Nephron progenitor cell (in vitro differentiated cells): ENCODE measurements around the gene PDE4C.
A peak's percentile ranks its signal among the peaks of the same experiment; 100 is the strongest.
"Not testable (repeated sequence)": the region's sequence is repeated elsewhere in the genome, so short reads cannot be mapped to it uniquely, and the experiment has no call there.

Experiments
- DNase-seq: peaks from one replicate; pipeline ENCODE4 v3.0.0; 2021
- H3K27ac Mint-ChIP-seq: 2 replicates; pipeline ENCODE4 v1.8.0; 2021; ENCODE audit warnings: mild to moderate bottlenecking, moderate library complexity, mixed read lengths
- H3K27me3 Mint-ChIP-seq: 2 replicates; pipeline ENCODE4 v1.8.0; 2021; ENCODE audit warnings: mild to moderate bottlenecking, low read depth, mixed read lengths; ENCODE audit not compliant: poor library complexity
- H3K36me3 Mint-ChIP-seq: 2 replicates; pipeline ENCODE4 v1.8.0; 2021; ENCODE audit warnings: low read depth, mixed read lengths
- H3K4me1 Mint-ChIP-seq: 2 replicates; pipeline ENCODE4 v1.8.0; 2021; ENCODE audit warnings: mixed read lengths
- H3K4me3 Mint-ChIP-seq: 2 replicates; pipeline ENCODE4 v1.8.0; 2021; ENCODE audit warnings: mild to moderate bottlenecking, moderate library complexity, mixed read lengths
- H3K9me3 Mint-ChIP-seq: 2 replicates; pipeline ENCODE4 v1.8.0; 2021; ENCODE audit warnings: mild to moderate bottlenecking, moderate library complexity, mixed read lengths
- CTCF ChIP-seq: fragments of 200-600 bp; sonication (generic); IDR thresholded peaks from 2 replicates; pipeline ENCODE4 v1.5.0; 2021; ENCODE audit warnings: antibody characterized with exemption

PDE4C gene

GRCh38 chr19:18218159-18218558, 8.1 kb downstream of the PDE4C start:
- Mint-ChIP-seq H3K9me3 (no peaks in the 10 kb centered on the region), H3K27me3 (peaks cover 65% of the 10 kb centered on the region), H3K4me3 (no peak overlapping the region), H3K27ac (no peak overlapping the region), H3K4me1 (peaks cover 21% of the 10 kb centered on the region), H3K36me3 (no peaks in the 10 kb centered on the region)
- no peak for TF ChIP-seq CTCF
- DNase-seq, result no peak

- H3K9me3 Mint-ChIP-seq, result no peaks in the 10 kb centered on the region
- TF ChIP-seq CTCF, result no peak
- H3K27me3 Mint-ChIP-seq, result peaks cover 56% of the 10 kb centered on the region
- no peak for DNase-seq
- peaks cover 14% of the 10 kb centered on the region for H3K4me1 Mint-ChIP-seq
- H3K4me3 Mint-ChIP-seq, result no peak overlapping the region
- H3K36me3 Mint-ChIP-seq, result no peaks in the 10 kb centered on the region
- H3K27ac Mint-ChIP-seq, result no peak overlapping the region
These were observed 9.4 kb downstream of the PDE4C start for GRCh38 chr19:18216789-18217188.

- no peak for TF ChIP-seq CTCF
- H3K4me1 Mint-ChIP-seq, result peaks cover 16% of the 10 kb centered on the region
- peaks cover 48% of the 10 kb centered on the region for H3K27me3 Mint-ChIP-seq
- no peak overlapping the region for H3K27ac Mint-ChIP-seq
- no peaks in the 10 kb centered on the region for H3K36me3 Mint-ChIP-seq
- DNase-seq, result no peak
- no peak overlapping the region for H3K4me3 Mint-ChIP-seq
- H3K9me3 Mint-ChIP-seq, result no peaks in the 10 kb centered on the region
These were observed 11.3 kb downstream of the PDE4C start for GRCh38 chr19:18214779-18215433.

GRCh38 chr19:18211683-18212082, 14.6 kb downstream of the PDE4C start:
- TF ChIP-seq CTCF, result no peak
- no peaks in the 10 kb centered on the region for H3K9me3 Mint-ChIP-seq

GRCh38 chr19:18209912-18210311, 16.3 kb downstream of the PDE4C start:
- H3K4me3 Mint-ChIP-seq, H3K9me3 Mint-ChIP-seq, DNase-seq, H3K36me3 Mint-ChIP-seq, H3K27ac Mint-ChIP-seq: not testable (repeated sequence)
- Mint-ChIP-seq H3K27me3 (peaks cover 42% of the 10 kb centered on the region), H3K4me1 (peaks cover 29% of the 10 kb centered on the region)

More at GRCh38 chr19:18211683-18212082, 14.6 kb downstream of the PDE4C start:
- Mint-ChIP-seq H3K27me3 (peaks cover 39% of the 10 kb centered on the region), H3K36me3 (no peaks in the 10 kb centered on the region), H3K4me3 (no peak overlapping the region), H3K27ac (no peak overlapping the region), H3K4me1 (peaks cover 22% of the 10 kb centered on the region)
- no peak for DNase-seq

GRCh38 chr19:18208098-18208951, 17.9 kb downstream of the PDE4C start:
- Mint-ChIP-seq H3K4me3 (no peak overlapping the region), H3K27me3 (peaks cover 39% of the 10 kb centered on the region), H3K36me3 (no peaks in the 10 kb centered on the region), H3K9me3 (no peaks in the 10 kb centered on the region), H3K4me1 (peaks cover 29% of the 10 kb centered on the region), H3K27ac (no peak overlapping the region)
- peak; percentile 55 for TF ChIP-seq CTCF
- peak; percentile 58 for DNase-seq
